GM12878 (cell line): Measurements from ENCODE around the gene GSTM5. TPM values are rescaled to one million over a fixed set of nuclear protein-coding genes. Genes with fewer than 3 reads are reported as not detected.

ENCODE experiments used
- ATAC-seq: fragments of 200-7000 bp; cut with Tn5 transposase; 3 replicates; pipeline ENCODE4 v1.9.1; 2020; ENCODE audit warnings: mild to moderate bottlenecking, moderate library complexity
- BruUV-seq: library from RNA; stranded (reverse); fragments of 400-500 nt; replicated peaks from 2 replicates; lab custom pipeline; 2021; lab: Mats Ljungman, UMichigan
- CTCF ChIA-PET: fragments of 300-600 bp; sonication (Branson Sonifier 250); formaldehyde crosslinking; extraction: SDS; loops from one replicate; lab custom pipeline; 2021; ENCODE audit warnings: inconsistent platforms; lab: Yijun Ruan, JAX
- POLR2A ChIA-PET: fragments of 350-600 bp; formaldehyde crosslinking; extraction: SDS; loops from one replicate; lab custom pipeline; 2021; ENCODE audit warnings: inconsistent platforms; lab: Charles Lee
- RAD21 ChIA-PET: fragments of 300-600 bp; sonication (Branson Sonifier 250); formaldehyde crosslinking; loops from one replicate; lab custom pipeline; 2023; ENCODE audit warnings: antibody characterized with exemption; ENCODE audit not compliant: unreplicated experiment; lab: Charles Lee
- SMC1A ChIA-PET: fragments of 300-600 bp; sonication (Branson Sonifier 250); formaldehyde crosslinking; loops from one replicate; lab custom pipeline; 2023; ENCODE audit not compliant: unreplicated experiment, uncharacterized antibody; lab: Charles Lee
- DNase-seq: peaks from one replicate; pipeline ENCODE4 v3.0.0-alpha.2; 2011; ENCODE audit warnings: low read depth, low spot score
- FAIRE-seq: peaks from 3 replicates; lab custom pipeline; 2011; peaks lifted over from hg19 to GRCh38; lab: Jason Lieb, UNC
- H2AFZ ChIP-seq: 2 replicates; pipeline ENCODE4 v1.6.0; 2011; ENCODE audit warnings: low read depth, low read length, control low read depth; ENCODE audit not compliant: control insufficient read depth
- H3K27ac ChIP-seq: 2 replicates; pipeline ENCODE4 v1.5.1; 2011; ENCODE audit warnings: control low read depth; ENCODE audit not compliant: control insufficient read depth, insufficient read depth
- H3K27me3 ChIP-seq, 2 experiments: replicated peaks in 1 of 2; 2 replicates each; pipeline versions ENCODE4 v1.6.0 to v1.6.1; 2011; ENCODE audit warnings: low read length in 1 of 2; ENCODE audit not compliant: control insufficient read depth in 2 of 2, insufficient read depth in 2 of 2
- H3K36me3 ChIP-seq, 2 experiments: 2 replicates each; pipeline ENCODE4 v1.5.1; 2011; ENCODE audit warnings: low read length in 1 of 2; ENCODE audit not compliant: control insufficient read depth in 2 of 2, insufficient read depth in 2 of 2
- H3K4me1 ChIP-seq: 2 replicates; pipeline ENCODE4 v1.6.1; 2011; ENCODE audit warnings: mild to moderate bottlenecking, low read length, moderate library complexity, mixed read lengths; ENCODE audit not compliant: control insufficient read depth, insufficient read depth
- H3K4me2 ChIP-seq: 2 replicates; pipeline ENCODE4 v1.6.0; 2011; ENCODE audit warnings: control low read depth; ENCODE audit not compliant: control insufficient read depth, insufficient read depth
- H3K4me3 ChIP-seq: fragments of 200-600 bp; sonication (generic); 2 replicates; pipeline ENCODE4 v1.5.1; 2016
- H3K79me2 ChIP-seq: 2 replicates; pipeline ENCODE4 v1.6.0; 2011; ENCODE audit warnings: low read length; ENCODE audit not compliant: control insufficient read depth, insufficient read depth
- H3K9ac ChIP-seq: 2 replicates; pipeline ENCODE4 v1.8.0; 2011; ENCODE audit warnings: low read length, control low read depth, mixed read lengths; ENCODE audit not compliant: control insufficient read depth, insufficient read depth
- H3K9me3 ChIP-seq: replicated peaks from 3 replicates; pipeline ENCODE4 v1.5.1; 2011; ENCODE audit warnings: mild to moderate bottlenecking, low read length; ENCODE audit not compliant: control insufficient read depth, insufficient read depth
- H4K20me1 ChIP-seq: 2 replicates; pipeline ENCODE4 v1.6.0; 2011; ENCODE audit not compliant: control insufficient read depth, insufficient read depth
- E2F4 ChIP-seq: IDR thresholded peaks from 2 replicates; pipeline ENCODE4 v1.6.1; 2012; ENCODE audit warnings: low read depth, low read length, improper control_type of control experiment
- E4F1 ChIP-seq: fragments of 450-650 bp; IDR thresholded peaks from 2 replicates; pipeline ENCODE4 v1.6.1; 2018; ENCODE audit warnings: borderline replicate concordance, mild to moderate bottlenecking; ENCODE audit not compliant: partially characterized antibody
- EGR1 ChIP-seq, 2 experiments: IDR thresholded peaks; 1 replicate in 1 of 2; 2 replicates in 1 of 2; pipeline ENCODE4 v1.6.1; 2011 to 2012; ENCODE audit warnings: low read depth in 2 of 2, low read length in 2 of 2, borderline replicate concordance in 1 of 2, mild to moderate bottlenecking in 1 of 2, moderate library complexity in 1 of 2
- EP300 ChIP-seq, 2 experiments: fragments of 150-350 bp in 1 of 2; IDR thresholded peaks; 2 replicates each; pipeline ENCODE4 v1.6.1; 2011 to 2012; ENCODE audit warnings: low read depth in 2 of 2, low read length in 2 of 2, borderline replicate concordance in 1 of 2, improper control_type of control experiment in 1 of 2, inconsistent platforms in 1 of 2; ENCODE audit not compliant: control insufficient read depth in 1 of 2
- JUND ChIP-seq: IDR thresholded peaks from 2 replicates; pipeline ENCODE4 v1.6.1; 2012; ENCODE audit warnings: low read depth, mild to moderate bottlenecking, low read length, improper control_type of control experiment, moderate library complexity
- KAT2A ChIP-seq: conservative IDR thresholded peaks from 2 replicates; pipeline ENCODE4 v1.6.1; 2011; ENCODE audit warnings: low read depth, low read length; ENCODE audit not compliant: control insufficient read depth
- MYB ChIP-seq: fragments of 150-350 bp; IDR thresholded peaks from 2 replicates; pipeline ENCODE4 v1.6.1; 2014; ENCODE audit warnings: mild to moderate bottlenecking, low read depth, low read length, borderline replicate concordance
- NFYA ChIP-seq: IDR thresholded peaks from 2 replicates; pipeline ENCODE4 v1.6.1; 2011; ENCODE audit warnings: low read depth, mild to moderate bottlenecking, low read length, improper control_type of control experiment, borderline replicate concordance
- POLR2A ChIP-seq: IDR thresholded peaks from 2 replicates; pipeline ENCODE4 v1.6.1; 2011; ENCODE audit warnings: low read depth, mild to moderate bottlenecking, low read length
- RELB ChIP-seq: fragments of 450-650 bp; IDR thresholded peaks from 2 replicates; pipeline ENCODE4 v1.6.1; 2017; ENCODE audit warnings: low read depth, mild to moderate bottlenecking, moderate library complexity
- RUNX3 ChIP-seq: IDR thresholded peaks from 2 replicates; pipeline ENCODE4 v1.6.1; 2012; ENCODE audit warnings: low read length, inconsistent platforms
- SIN3A ChIP-seq: IDR thresholded peaks from 2 replicates; pipeline ENCODE4 v1.6.1; 2012; ENCODE audit warnings: low read depth, low read length, improper control_type of control experiment
- SMAD1 ChIP-seq: fragments of 450-650 bp; IDR thresholded peaks from 2 replicates; pipeline ENCODE4 v1.6.1; 2018; ENCODE audit warnings: mild to moderate bottlenecking, low read depth; ENCODE audit not compliant: partially characterized antibody
- SREBF2 ChIP-seq: IDR thresholded peaks from 2 replicates; pipeline ENCODE4 v1.6.1; 2012; ENCODE audit warnings: mild to moderate bottlenecking, low read length
- ZNF384 ChIP-seq: IDR thresholded peaks from 2 replicates; pipeline ENCODE4 v1.6.1; 2012; ENCODE audit warnings: low read depth, mild to moderate bottlenecking, low read length, improper control_type of control experiment, borderline replicate concordance
- WGBS: methylation state at CpG from one replicate; pipeline ENCODE4 v1.1.6; 2016; ENCODE audit warnings: low lambda C conversion rate; ENCODE audit not compliant: insufficient replicate concordance, insufficient coverage; ENCODE audit errors: missing lambda C conversion rate; 5-methylcytosine and 5-hydroxymethylcytosine counted together
- in situ Hi-C: fragments of 300-500 bp; cut with MboI; formaldehyde crosslinking; loops from 9 replicates; pipeline ENCODE4 v1.14.3; 2018; ENCODE audit warnings: mixed read lengths
- intact Hi-C: fragments of 100-400 bp; cut with micrococcal nuclease; formaldehyde crosslinking; loops from one replicate; pipeline ENCODE4 v1.14.2; 2022; ENCODE audit not compliant: unreplicated experiment
- polyA plus RNA-seq, 11 experiments: library from polyadenylated mRNA; depleted of rRNA in 4 of 11; unstranded in 6 of 11; stranded (reverse) in 5 of 11; fragments of >200 nt; fragmentation: Nextera tagmentation in 4 of 11; fragmentation: Illumina TruSeq in 1 of 11; extraction: Ambion mirVana in 4 of 11; extraction: Trizol in 1 of 11; gene quantifications; 1 replicate in 1 of 11; 2 replicates in 10 of 11; pipeline versions ENCODE4 v1.2.1 to v1.2.3, GENCODE V29; 2011 to 2016; ENCODE audit warnings: inconsistent platforms in 2 of 11, missing spikeins in 2 of 11, low read depth in 1 of 11
- total RNA-seq, 4 experiments: library from RNA; depleted of rRNA in 3 of 4; stranded (reverse); fragments of >200 nt in 3 of 4; fragmentation: Illumina TruSeq in 1 of 4; extraction: Trizol in 1 of 4; gene quantifications; 2 replicates each; pipeline versions ENCODE4 v1.2.1 to v1.2.3, GENCODE V29; 2013 to 2021

Gene GSTM5
- total and polyA plus RNA-seq, 10 of the 15 experiments (the other 5 are each of a cell fraction or from before 2014, with no cell fraction given), result 0.10 to 0.37 (median 0.26) TPM; not detected in 1

- TF ChIP-seq RELB (no peak), NFYA (no peak)
Observed at GRCh38 chr1:109759513-109760334, 47.7 kb downstream of the GSTM5 start (continued).

- intact Hi-C loops (no loop called here), in situ Hi-C loops (no loop called here)
- POLR2A ChIA-PET, result no interaction called here
- FAIRE-seq (no peak), DNase-seq (no peak), ATAC-seq (no peak)
- H3K9me3 ChIP-seq, result no peaks in the 10 kb centered on the region
- H3K27me3 ChIP-seq, result no peaks in the 10 kb centered on the region; a peak in 1 of 4 replicates
- no peaks in the 10 kb centered on the region for H4K20me1 ChIP-seq
- no peak overlapping the region for H3K4me3 ChIP-seq
- RAD21 ChIA-PET, result no interaction called here
- H3K4me2 ChIP-seq, result no peak overlapping the region
- 10% methylated on average over 7 of the region's 7 CpGs for WGBS
- SMC1A ChIA-PET, result no interaction called here
- no peaks in the 10 kb centered on the region for H3K36me3 ChIP-seq
- H3K79me2 ChIP-seq, result no peaks in the 10 kb centered on the region
- no peak overlapping the region for H2AFZ ChIP-seq
- CTCF ChIA-PET, result interaction anchor here (0.6 to 2.6 kb wide), 4 partner anchors 121 to 665 kb away, joined by 3 to 13 read pairs (median 3); no protein-coding TSS in a partner anchor
- H3K27ac ChIP-seq, result no peak overlapping the region
- BruUV-seq, result no TSS peak
- no peaks in the 10 kb centered on the region for H3K4me1 ChIP-seq
- no peak overlapping the region for H3K9ac ChIP-seq
- TF ChIP-seq MYB (no peak), RUNX3 (no peak), SMAD1 (no peak), SIN3A (no peak), E2F4 (no peak), SREBF2 (no peak), ZNF384 (no peak), JUND (no peak), EP300 (IDR thresholded peaks at IDR 0.05; ENCODE audit: borderline replicate concordance in 1 of 2, control insufficient read depth in 1 of 2, low read depth in 2 of 2, low read length in 2 of 2) (no peak), KAT2A (no peak), POLR2A (no peak), E4F1 (no peak), EGR1 (IDR thresholded peaks at IDR 0.05; ENCODE audit: borderline replicate concordance in 1 of 2, low read depth in 2 of 2, low read length in 2 of 2) (no peak)
Observed at GRCh38 chr1:109760581-109761226, 48.7 kb downstream of the GSTM5 start.
